ENCODE results near the gene GTF2A1L. TPM values are rescaled to one million over a fixed set of nuclear protein-coding genes. Genes with fewer than 3 reads are reported as not detected.

The GTF2A1L gene
- total and polyA plus RNA-seq, 2 donors from 2014 or later = 0.76 to 2.7 TPM

DNA sequence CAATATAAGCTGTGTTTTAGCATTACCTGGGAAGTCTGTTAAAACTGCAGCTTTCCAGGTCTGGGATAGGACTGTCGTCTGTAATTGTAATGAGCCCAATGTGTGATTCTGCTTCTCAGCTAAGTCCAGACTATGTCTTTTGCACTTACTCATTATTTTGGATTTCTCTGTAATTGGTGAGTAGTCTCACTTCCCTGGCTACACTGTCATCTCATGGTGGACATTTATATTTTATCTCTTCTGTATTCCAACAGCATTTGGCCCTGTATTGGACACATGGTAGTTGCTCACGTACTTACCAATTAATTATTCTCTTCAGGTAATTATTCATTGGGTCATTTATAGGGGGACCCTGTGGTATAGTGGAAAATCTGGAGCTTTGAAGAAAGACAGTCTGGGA, 109.9 kb downstream of the GTF2A1L start:
- no peak for FAIRE-seq
- no peak overlapping the region for H3K27ac ChIP-seq (ENCODE audit: low read depth in 2 of 2, low read length in 2 of 2)
- no peak overlapping the region for H3K4me3 ChIP-seq (ENCODE audit: low read length in 3 of 3)
- DNase-seq = peak in 1 of 5 donors; percentile 47
- peaks cover 0 to 2% (median 0%) of the 10 kb centered on the region in 3 donors for H3K4me1 ChIP-seq (ENCODE audit: control insufficient read depth in 2 of 3, insufficient read depth in 2 of 3, low read depth in 1 of 3, low read length in 3 of 3)
- TF ChIP-seq CTCF (IDR thresholded peaks at IDR 0.05; ENCODE audit: borderline replicate concordance, extremely low read depth, insufficient read depth) = no peak
- no peaks in the 10 kb centered on the region for H3K36me3 ChIP-seq (ENCODE audit: control insufficient read depth in 2 of 3, insufficient read depth in 3 of 3, low read length in 3 of 3)
- intact Hi-C loops (cut with DNase I) = no loop called here
- no peak overlapping the region for H3K9ac ChIP-seq (ENCODE audit: low read length in 3 of 3)
- H3K27me3 ChIP-seq (ENCODE audit: control insufficient read depth, insufficient read depth, low read length) = no peaks in the 10 kb centered on the region
- no peaks in the 10 kb centered on the region for H3K9me3 ChIP-seq (ENCODE audit: control insufficient read depth in 2 of 3, insufficient read depth in 1 of 3, low read length in 3 of 3)

DNA sequence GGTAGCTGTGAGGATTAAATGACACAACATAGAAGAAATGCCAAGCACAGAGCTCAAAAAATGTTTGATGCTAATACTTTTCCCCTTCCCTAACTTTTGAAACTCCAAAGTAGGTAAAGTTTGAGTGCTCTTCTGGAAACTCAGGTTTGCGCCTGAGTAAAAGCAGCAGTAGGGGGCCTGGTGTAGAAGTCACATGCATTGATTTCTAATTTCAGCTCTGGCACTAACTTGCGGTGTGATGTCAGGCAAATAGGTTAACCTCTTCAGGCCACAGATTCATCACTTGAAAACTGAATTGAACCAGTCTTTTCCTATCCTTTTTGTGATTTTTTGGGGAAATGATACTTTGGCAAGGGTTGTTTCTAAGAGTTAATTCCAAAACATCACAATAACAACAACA, 110.6 kb downstream of the GTF2A1L start:
- no peak for DNase-seq
- H3K4me1 ChIP-seq (ENCODE audit: control insufficient read depth in 2 of 3, insufficient read depth in 2 of 3, low read depth in 1 of 3, low read length in 3 of 3) = peaks cover 0 to under 1% (median 0%) of the 10 kb centered on the region in 3 donors
- H3K27ac ChIP-seq (ENCODE audit: low read depth in 2 of 2, low read length in 2 of 2) = no peak overlapping the region
- H3K27me3 ChIP-seq (ENCODE audit: control insufficient read depth, insufficient read depth, low read length) = no peaks in the 10 kb centered on the region
- no peaks in the 10 kb centered on the region for H3K36me3 ChIP-seq (ENCODE audit: control insufficient read depth in 2 of 3, insufficient read depth in 3 of 3, low read length in 3 of 3)
- FAIRE-seq = no peak
- no peak overlapping the region for H3K4me3 ChIP-seq (ENCODE audit: low read length in 3 of 3)
- TF ChIP-seq CTCF (IDR thresholded peaks at IDR 0.05; ENCODE audit: borderline replicate concordance, extremely low read depth, insufficient read depth) = no peak
- intact Hi-C loops (cut with DNase I) = no loop called here
- no peaks in the 10 kb centered on the region for H3K9me3 ChIP-seq (ENCODE audit: control insufficient read depth in 2 of 3, insufficient read depth in 1 of 3, low read length in 3 of 3)
- no peak overlapping the region for H3K9ac ChIP-seq (ENCODE audit: low read length in 3 of 3)

DNA sequence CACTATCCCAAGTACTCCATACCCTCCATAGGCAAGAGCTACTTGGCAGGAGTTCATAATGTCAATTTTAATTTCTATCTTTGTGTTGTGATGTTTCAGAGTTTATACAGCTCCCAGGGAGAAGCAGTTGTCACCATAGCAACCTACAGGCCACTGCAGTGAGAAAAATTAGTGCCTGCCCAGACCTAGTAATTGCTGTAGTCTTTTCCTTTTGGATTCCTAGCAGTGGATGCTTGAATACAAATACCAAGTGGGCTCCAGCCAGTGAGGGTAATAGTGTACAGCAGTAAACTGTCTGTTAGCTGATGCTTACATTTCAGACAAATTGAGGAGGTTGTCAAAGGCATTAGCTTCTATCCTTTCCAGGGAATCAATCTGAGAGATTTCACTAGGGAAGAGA, 111.2 kb downstream of the GTF2A1L start:
- FAIRE-seq = no peak
- Histone ChIP-seq H3K27me3 (ENCODE audit: control insufficient read depth, insufficient read depth, low read length) (no peaks in the 10 kb centered on the region), H3K4me3 (ENCODE audit: low read length in 3 of 3) (no peak overlapping the region), H3K9ac (ENCODE audit: low read length in 3 of 3) (no peak overlapping the region), H3K27ac (ENCODE audit: low read depth in 2 of 2, low read length in 2 of 2) (no peak overlapping the region), H3K36me3 (ENCODE audit: control insufficient read depth in 2 of 3, insufficient read depth in 3 of 3, low read length in 3 of 3) (no peaks in the 10 kb centered on the region), H3K4me1 (ENCODE audit: control insufficient read depth in 2 of 3, insufficient read depth in 2 of 3, low read depth in 1 of 3, low read length in 3 of 3) (peaks cover 0 to 3% (median 0%) of the 10 kb centered on the region in 3 donors), H3K9me3 (ENCODE audit: control insufficient read depth in 2 of 3, insufficient read depth in 1 of 3, low read length in 3 of 3) (no peaks in the 10 kb centered on the region)
- no peak for DNase-seq
- TF ChIP-seq CTCF (IDR thresholded peaks at IDR 0.05; ENCODE audit: borderline replicate concordance, extremely low read depth, insufficient read depth) = no peak
- intact Hi-C loops (cut with DNase I) = no loop called here

Other genes with a start within 250 kb of the GTF2A1L start
- 38.6 TPM for gene PPP1R21, start 177.1 kb upstream of the GTF2A1L start, total RNA-seq
- 42.1 TPM for gene PPP1R21, start 177.1 kb upstream of the GTF2A1L start, polyA plus RNA-seq (ENCODE audit: insufficient read depth, low read depth, low replicate concordance)
- 15.7 TPM for gene STON1, start 87.7 kb upstream of the GTF2A1L start, total RNA-seq
- 5.8 TPM for gene STON1, start 87.7 kb upstream of the GTF2A1L start, polyA plus RNA-seq (ENCODE audit: insufficient read depth, low read depth, low replicate concordance)
- gene LHCGR, start 137.9 kb downstream of the GTF2A1L start, total RNA-seq = not detected
- gene LHCGR, start 137.9 kb downstream of the GTF2A1L start, polyA plus RNA-seq (ENCODE audit: insufficient read depth, low read depth, low replicate concordance) = not detected